HG03439 (cell line): ENCODE measurements around the gene MYADM.
"Not testable (repeated sequence)": the region's sequence is repeated elsewhere in the genome, so short reads cannot be mapped to it uniquely, and the experiment has no call there.

Experiments used
- ATAC-seq: cut with Tn5 transposase; IDR thresholded peaks from one replicate; pipeline ENCODE4 v1.9.1; 2021; ENCODE audit warnings: mild to moderate bottlenecking, moderate library complexity; ENCODE audit not compliant: unreplicated experiment

The MYADM gene

DNA sequence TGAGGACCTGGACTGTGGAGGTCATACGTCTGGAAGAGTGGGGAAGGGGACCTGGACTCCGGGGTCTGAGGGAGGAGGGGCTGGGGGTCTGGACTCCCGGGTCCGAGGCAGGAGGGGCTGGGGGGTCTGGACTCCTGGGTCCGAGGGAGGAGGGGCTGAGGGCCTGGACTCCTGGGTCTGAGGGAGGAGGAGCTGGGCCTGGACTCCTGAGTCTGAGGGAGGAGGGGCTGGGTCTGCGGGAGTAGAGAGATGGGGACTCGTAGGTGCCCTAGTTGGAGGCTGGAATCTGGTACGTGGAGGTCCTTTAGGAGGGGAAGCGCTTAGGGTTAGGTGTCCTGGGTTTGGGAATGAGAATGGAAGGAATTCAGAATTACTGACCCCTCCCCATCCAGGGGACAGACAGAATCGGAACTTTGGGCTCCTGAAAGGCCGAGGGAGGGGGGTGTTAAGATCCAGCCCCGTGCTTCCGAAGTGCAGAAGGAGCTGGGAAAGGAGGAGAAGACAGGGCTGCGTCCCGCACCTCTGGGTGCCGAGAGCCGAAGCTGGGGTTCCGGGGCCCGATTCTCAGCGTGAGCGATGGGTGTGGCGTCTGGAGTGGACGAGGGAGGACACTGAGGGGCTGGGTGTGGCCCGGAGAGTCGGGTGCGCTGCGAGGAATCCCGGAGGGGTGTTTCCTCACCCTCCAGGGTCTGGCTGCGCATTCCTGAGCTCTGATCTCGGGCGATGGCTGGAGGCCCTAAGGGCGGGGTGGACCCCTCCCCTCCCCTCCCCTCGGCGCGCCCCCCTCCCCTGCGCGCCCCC, 608 bp downstream of the MYADM start:
- no peak for ATAC-seq

DNA sequence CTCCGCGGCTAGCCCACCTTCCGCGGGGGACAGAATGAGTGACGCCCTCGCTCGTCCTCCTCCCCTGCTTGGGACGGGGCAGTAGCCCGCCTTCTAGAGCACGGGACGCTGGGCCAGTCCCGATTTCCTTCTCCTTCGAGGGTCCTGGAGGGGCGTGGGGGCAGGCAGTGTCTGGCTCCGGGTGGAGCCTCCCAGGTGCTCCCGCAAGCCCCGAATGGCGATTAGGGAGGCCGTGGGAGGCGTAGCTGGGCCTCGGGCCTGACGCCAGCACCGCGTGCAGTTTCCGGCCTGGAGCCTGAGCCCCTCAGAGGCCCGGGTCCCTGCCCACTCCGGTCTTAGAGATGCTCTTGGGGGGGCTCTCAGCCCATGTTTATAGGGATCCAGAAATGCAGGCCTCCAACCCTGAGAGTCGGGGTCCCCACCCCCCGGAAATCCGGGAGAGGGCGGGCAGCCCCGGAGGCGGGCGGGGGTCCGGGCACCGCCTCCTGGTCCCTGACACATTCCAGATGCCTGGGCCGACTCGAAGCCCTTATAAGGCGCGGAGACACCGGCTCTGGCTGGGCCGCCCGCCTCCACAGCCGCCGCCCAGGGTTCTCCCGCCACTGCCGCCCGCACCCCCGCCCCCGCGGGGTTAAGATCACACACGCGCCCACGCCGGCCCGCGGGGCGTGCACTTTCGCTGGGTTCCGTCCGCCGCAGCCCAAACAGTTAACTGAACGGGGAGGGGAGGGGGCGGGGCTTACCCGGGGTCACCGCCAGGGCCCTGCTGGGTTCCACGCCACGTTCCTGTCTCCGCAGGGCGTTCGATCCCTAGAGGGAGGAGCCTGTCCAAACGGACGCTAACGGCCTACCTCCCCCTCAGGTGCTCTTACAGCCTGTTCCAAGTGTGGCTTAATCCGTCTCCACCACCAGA, 1.5 kb downstream of the MYADM start:
- peak; percentile 38 for ATAC-seq

DNA sequence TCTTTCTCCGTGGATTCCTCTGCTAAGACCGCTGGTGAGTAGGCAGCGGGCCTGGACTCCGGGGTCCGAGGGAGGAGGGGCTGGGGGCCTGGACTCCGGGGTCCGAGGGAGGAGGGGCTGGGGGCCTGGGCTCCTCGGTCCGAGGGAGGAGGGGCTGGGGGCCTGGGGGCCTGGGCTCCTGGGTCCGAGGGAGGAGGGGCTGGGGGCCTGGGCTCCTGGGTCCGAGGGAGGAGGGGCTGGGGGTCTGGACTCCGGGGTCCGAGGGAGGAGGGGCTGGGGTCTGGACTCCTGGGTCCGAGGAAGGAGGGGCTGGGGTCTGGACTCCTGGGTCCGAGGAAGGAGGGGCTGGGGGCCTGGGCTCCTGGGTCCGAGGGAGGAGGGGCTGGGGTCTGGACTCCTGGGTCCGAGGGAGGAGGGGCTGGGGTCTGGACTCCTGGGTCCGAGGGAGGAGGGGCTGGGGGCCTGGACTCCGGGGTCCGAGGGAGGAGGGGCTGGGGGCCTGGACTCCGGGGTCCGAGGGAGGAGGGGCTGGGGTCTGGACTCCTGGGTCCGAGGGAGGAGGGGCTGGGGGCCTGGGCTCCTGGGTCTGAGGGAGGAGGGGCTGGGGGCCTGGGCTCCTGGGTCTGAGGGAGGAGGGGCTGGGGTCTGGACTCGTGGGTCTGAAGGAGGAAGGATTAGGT, 2.3 kb downstream of the MYADM start:
- not testable (repeated sequence) for ATAC-seq

DNA sequence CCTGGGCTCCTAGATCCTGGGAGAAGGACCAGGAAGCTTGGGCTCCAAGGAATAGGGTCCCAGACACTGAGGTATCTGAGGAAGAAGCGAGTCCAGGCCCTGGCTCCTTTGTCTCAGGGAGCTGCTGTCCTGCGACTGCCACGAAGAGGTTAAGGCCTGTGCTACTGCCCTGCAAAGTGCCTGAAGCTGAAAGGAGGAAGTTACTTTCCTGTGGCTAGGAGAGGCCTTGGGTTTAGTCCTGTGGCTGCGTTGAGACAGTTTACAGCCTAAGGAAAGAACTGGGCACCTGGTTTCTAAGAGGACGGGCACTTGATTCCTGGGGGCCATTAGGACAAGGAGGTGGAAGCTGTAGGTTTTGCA, 2.8 kb downstream of the MYADM start:
- ATAC-seq, result no peak

GRCh38 chr19:53871454-53871853, 3.8 kb downstream of the MYADM start:
- no peak for ATAC-seq

GRCh38 chr19:53872762-53873161, 5.1 kb downstream of the MYADM start:
- no peak for ATAC-seq

- ATAC-seq, result no peak
Observed at GRCh38 chr19:53873773-53874605, 6.3 kb downstream of the MYADM start.

GRCh38 chr19:53874606-53874990, 6.9 kb downstream of the MYADM start:
- ATAC-seq, result no peak

DNA sequence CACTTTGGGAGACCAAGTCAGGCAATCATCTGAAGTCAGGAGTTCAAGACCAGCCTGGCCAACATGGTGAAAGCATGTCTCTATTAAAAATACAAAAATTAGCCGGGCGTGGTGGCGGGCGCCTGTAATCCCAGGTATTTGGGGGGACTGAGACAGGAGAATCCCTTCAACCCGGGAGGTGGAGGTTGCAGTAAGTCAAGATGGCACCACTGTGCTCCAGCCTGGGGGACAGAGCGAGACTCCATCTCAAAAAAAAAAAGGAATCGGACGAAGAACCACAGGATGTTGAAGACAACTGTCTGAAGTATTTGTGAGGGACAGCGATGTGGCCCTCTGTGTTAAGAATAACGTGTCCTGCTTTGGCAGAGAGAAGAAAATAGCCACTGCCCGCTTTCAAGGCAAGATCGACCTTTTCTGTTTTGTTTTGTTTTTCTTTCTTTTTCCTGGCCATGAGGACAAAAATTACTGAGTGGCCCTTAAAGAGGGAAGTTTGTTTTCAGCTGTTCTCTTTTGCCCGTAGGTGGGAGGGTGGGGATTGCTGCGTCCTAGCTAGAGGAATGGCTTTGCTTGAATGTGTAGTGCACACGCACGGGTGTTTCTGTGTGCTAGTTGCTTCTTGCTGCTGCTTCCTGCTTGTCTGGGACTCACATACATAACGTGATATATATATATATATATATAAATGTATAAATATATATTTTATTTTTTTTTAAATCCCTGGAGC, 8.1 kb downstream of the MYADM start:
- ATAC-seq, result no peak

- ATAC-seq, result no peak
Observed at GRCh38 chr19:53876651-53877224, 9.1 kb downstream of the MYADM start.

- ATAC-seq, result no peak
Observed at GRCh38 chr19:53877361-53877766, 9.7 kb downstream of the MYADM start.

DNA sequence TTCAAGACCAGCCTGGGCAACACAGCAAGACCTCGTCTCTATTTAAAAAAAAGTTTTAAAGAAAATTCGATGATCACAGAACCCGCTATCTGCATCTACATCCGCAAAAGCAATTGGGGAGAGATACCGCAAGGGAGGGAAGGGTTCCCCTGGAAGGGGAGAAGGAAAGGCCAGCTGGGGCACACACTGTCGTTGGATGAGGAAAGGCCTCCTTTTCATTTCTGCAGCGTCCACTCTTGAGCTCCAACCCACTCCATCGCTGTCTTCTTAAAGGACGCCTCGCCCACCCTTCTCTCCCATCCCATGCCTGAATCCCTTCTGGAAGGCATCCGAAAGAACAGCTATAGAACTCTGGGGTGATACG, 11.1 kb downstream of the MYADM start:
- ATAC-seq, result no peak

GRCh38 chr19:53879140-53880081, 11.7 kb downstream of the MYADM start:
- peak; percentile 63 for ATAC-seq

DNA sequence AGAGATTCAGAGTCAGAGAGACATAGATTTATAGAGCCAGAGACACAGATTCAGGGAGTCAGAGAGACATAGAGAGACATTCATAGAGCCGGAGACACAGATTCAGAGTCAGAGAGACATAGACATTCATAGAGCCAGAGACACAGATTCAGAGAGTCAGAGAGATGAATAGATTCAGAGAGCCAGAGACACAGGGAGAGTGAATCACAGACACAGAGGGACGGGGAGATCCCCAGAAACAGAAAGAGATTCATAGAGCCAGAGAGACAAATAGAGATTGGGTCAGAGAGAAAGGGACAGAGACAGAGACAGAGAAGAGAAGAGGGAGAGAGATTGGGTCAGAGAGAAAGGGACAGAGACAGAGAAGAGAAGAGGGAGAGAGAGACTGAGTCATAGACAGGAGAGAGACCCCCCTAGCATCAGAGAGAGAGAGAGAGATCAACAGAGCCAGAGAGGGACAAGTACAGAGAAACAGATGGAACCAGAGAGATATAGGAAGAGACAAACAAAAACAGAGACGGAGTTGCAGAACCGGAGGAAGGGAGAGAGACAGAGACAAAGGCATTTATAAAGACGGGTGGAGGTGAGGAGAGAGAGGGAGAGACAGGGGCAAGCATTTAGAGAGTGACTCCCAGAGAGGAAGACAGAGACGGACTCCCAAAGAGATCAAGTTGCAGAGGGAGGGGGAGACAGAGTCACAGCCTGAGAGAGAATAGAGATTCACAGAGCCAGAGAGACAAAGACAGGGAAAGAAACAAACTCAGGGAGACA, 13.2 kb downstream of the MYADM start:
- ATAC-seq, result no peak

DNA sequence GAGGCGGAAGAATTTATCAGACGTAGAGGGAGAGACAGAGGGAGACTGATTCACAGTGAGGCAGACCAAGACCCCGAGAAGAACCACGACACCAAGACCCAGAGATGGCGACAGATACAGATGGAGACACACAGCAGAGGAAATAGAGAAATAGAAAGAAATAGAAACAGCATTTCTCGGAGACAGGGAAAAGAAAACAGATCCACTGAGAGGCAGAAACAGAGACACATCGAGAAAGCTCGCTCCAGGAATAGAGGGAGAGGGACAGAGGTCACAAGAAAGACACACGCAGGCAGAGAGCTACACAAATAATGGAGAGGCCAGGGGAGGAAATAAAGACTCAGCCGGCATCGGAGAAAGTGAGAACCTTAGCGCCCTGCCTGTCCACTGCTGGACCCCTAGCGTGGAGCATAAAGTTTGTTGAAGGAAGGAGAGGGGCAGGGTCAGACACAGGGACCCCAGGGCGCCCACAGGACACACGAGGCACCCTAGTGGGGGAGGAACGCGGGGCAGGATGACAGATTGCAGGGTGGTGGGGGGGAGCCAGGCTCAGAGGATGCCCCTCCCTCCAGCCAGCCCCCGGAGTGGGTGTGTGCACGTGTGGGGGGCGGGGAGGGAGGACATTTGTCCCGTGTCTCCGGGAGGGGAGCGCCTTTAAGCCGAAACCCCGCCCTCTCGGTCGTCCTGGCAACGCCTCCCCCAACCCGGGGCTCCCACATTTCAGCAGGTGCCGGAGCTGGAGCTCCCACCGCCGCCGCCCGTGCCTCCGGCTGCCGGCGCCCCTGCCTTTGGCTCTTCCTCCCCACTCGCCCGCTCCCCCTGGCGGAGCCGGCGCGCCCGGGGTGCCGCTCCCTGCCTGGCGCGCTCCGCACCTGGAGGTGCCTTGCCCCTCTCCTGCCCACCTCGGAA, 14.1 kb downstream of the MYADM start, which contains the start of gene PRKCG:
TSS of gene PRKCG (plus strand) at position 716 of the 909 bp plus-strand sequence. CDS start 298 bp downstream, outside the sequence.
- ATAC-seq, result no peak

DNA sequence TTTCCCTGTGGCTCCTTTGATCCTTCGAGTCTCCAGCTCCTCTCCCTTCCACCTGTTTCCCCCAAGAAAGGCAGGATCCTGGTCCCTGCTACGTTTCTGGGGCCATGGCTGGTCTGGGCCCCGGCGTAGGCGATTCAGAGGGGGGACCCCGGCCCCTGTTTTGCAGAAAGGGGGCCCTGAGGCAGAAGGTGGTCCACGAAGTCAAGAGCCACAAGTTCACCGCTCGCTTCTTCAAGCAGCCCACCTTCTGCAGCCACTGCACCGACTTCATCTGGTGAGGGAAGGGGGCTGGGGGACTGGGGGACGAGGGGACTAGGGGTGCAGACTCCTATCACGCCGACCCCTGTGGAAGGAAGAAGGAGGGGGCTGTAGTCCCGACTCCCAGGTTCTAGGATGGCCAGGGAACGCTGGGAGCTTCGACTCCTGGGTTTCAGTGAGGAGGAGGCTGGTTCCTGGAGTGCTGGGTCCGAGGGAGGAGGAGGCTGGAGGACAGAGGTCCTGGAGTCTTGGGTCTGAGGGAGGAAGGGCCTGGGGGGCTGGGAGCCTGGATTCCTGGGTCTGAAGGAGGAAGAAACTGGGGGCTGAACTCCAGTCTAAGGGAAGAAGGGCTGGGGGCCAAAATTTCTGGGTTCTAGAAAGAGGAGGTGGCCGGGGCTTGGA, 14.8 kb downstream of the MYADM start:
- ATAC-seq, result no peak
